ENCODE results near the gene KDM2A.

DNA sequence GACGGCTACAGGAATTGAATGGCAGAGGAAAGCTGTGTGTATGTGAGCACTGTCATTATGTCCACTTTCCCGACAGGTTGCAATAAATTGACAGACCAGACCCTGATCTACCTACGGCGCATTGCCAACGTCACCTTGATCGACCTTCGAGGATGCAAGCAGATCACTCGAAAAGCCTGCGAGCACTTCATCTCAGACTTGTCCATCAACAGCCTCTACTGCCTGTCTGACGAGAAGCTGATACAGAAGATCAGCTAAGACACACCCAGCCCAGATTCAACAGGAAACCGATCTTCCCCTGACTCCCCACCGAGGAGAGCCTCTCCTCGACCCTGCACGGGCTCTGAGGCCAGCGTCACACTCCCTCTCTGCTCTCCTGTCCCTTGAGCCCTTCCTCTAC lies 135.7 kb downstream of the KDM2A start:
- TF ChIP-seq, protein P1, sequence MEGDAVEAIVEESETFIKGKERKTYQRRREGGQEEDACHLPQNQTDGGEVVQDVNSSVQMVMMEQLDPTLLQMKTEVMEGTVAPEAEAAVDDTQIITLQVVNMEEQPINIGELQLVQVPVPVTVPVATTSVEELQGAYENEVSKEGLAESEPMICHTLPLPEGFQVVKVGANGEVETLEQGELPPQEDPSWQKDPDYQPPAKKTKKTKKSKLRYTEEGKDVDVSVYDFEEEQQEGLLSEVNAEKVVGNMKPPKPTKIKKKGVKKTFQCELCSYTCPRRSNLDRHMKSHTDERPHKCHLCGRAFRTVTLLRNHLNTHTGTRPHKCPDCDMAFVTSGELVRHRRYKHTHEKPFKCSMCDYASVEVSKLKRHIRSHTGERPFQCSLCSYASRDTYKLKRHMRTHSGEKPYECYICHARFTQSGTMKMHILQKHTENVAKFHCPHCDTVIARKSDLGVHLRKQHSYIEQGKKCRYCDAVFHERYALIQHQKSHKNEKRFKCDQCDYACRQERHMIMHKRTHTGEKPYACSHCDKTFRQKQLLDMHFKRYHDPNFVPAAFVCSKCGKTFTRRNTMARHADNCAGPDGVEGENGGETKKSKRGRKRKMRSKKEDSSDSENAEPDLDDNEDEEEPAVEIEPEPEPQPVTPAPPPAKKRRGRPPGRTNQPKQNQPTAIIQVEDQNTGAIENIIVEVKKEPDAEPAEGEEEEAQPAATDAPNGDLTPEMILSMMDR (IDR thresholded peaks at IDR 0.05; ENCODE audit: insufficient read depth, low read depth, low read length), result no peak
- no peak for TF ChIP-seq EZH2 (IDR thresholded peaks at IDR 0.05; ENCODE audit: insufficient read depth, low read length)

All from astrocyte (in vitro differentiated cells and primary cell).